A204.1 (cell line): ENCODE measurements around the gene TYROBP.
"Not testable (repeated sequence)": the region's sequence is repeated elsewhere in the genome, so short reads cannot be mapped to it uniquely, and the experiment has no call there.

Source experiments
- FAIRE-seq: peaks from 2 replicates; lab custom pipeline; 2012; peaks lifted over from hg19 to GRCh38; lab: Jason Lieb, UNC

TYROBP gene

DNA sequence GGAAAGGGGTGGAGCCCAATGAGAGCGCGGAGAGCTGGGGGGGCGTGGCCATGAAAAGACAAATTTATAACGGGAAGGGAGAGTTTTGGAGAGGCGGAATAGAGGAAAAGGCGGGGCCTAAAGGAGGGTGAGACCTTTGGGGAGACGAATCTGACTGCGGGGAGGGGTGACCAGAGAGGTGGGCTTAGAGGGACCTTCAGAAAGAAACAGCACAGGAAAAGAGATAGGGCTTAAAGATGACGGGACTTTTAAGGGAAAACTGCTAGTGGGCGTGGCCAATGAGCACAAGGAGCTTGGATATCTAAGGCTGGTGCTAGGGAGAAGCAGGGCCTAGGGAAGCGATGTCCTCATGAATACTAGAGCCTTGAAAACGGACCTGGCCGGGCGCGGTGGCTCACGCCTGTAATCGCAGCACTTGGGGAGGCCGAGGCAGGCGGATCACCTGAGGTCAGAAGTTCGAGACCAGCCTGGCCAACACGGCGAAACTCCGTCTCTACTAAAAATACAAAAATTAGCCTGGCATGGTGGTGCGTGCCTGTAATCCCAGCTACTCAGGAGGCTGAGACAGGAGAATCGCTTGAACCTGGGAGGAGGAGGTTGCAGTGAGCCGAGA is 37.9 kb downstream of the TYROBP start:
- FAIRE-seq, result not testable (repeated sequence)

DNA sequence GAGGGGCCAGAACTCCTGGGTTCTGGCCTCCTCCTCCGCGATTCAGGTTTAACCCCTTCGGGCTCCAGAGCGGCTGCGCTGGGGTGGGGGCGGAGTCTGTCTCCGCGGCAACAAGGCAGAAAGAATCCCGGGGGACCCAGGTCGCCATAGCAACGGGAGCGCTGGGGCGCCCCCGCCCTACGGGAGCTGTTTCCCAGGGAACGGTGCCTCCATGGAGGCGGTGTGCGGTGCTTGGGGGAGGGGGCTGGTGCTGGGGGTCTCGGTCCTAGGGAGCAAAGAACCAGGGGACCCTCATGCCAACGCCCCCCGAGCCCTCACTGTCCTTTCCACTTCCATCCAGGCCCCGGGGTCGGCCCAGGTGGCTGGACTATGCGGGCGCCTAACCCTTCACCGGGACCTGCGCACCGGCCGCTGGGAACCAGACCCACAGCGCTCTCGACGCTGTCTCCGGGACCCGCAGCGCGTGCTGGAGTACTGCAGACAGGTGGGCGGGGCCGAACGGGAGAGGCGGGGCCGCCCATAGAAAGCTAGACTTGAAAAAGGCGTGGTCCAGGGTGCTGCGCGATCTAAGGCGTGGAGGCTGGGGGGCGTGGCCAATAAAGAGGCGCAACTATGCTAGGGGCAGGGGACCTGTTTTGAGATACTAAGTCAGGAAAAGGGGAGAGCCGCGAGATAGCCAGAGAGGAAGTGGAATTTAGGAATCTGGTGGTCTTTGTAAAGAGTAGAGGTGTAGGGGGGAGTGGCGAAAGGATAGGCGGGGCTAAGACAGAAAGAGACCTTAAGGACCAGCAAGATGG is 38.6 kb downstream of the TYROBP start:
- FAIRE-seq, result peak; percentile 79

DNA sequence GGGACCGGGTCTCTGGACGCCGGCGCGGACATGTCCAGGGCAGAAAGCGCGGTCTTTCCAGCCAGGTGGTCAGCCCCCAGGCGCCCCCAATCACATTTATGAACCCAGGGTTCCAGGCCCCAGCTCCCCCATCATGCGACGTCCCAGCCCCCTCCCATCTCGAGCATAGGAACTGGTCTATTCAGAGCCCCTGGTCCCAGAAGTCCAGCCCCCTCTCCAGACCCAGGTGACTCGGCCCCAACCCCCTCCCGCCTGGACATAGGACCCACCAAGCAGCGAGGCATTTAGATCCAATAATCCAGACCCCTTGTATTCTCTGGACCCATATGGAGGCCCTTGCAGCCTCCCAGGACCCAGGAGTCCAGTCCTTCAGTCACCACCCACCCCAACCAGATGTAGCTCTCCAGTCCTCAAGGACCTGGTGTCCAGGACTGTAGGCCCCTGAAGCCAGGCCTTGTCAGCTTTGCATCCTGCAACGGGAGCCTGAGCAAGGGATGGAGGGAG is 39.2 kb downstream of the TYROBP start:
- no peak for FAIRE-seq

DNA sequence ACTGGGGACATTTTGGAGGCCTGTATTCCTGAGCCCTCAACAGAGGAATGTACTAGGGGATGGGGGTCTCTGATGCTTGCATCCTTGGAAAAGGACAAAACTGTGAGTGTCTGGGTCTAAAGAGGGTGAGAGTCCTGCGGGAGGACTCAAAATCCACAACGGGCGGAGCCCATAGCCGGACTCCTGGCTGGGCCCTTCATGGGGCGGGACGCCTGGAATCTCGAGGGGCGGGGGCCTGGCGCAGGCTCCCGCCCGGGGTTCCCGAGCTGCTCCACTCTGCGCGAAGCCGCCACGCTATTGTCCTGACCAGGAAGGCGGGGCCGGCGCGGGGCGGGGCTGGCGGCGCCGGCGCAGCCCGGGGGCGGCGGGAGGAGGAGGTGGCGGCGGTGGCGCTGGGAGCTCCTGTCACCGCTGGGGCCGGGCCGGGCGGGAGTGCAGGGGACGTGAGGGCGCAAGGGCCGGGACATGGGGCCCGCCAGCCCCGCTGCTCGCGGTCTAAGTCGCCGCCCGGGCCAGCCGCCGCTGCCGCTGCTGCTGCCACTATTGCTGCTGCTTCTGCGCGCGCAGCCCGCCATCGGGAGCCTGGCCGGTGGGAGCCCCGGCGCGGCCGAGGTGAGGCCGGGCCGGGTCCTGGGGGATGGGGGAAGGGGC is 39.8 kb downstream of the TYROBP start, which contains the start of gene APLP1:
Gene APLP1, plus strand, starts transcription at position 403 of the 651 bp plus-strand sequence. Its CDS starts 63 bp downstream, at position 466.
- no peak for FAIRE-seq

DNA sequence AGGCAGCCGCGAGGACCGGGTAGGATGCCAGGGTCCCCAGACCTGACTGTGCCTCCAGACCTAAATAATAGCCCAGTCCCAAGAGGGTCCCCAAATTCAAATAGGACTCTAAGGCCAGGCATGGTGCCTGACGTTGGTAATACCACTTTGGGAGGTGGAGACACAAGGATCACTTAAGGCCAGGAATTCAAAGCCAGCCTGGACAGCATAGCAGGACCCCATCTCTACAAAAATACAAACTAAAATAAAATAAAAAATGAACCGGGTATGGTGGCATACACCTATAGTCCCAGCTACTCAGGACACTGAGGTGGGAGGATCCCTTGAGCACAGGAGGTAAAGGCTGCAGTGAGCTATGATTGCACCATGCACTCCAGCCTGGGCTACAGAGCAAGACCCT is 45.1 kb downstream of the TYROBP start:
- no peak for FAIRE-seq

DNA sequence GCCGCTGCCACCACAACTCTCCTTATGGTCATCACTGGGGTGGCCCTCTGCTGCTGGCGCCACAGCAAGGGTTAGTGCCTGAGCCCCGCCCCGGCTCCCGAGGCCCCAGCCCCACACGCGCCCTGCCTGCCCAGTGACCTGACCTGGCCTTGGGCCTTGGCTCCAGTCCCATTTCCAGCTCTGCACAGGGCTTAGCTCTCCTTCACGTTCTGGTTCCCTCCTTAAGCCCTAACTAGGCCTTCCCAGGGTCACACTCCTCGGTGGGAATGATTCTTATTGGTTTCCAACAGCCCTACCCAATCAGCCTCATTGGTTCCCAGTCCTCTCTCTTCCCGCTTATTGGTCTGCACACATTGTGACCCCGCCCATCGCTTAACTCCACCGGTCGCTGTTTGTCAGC is 45.6 kb downstream of the TYROBP start:
- no peak for FAIRE-seq

DNA sequence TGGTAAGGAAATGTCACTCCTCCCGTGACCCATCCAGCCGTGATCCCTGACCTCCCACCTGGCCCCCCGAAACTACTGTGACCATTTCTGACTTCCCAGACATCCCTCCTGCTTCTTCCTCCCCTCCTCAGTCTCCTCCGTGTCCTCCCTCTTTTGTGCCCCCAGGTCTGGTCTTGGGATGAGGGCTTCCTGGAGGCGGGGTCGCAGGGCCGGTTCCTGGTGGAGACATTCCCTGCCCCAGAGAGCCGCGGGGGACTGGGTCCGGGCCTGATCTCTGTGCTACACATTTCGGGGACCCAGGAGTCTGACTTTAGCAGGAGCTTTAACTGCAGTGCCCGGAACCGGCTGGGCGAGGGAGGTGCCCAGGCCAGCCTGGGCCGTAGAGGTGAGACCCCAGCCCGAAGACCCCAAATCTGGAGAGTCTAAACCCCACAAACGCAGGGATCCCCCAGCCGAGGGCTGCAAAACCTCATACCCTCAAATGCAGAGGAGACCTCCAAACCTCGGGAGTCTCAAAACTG is 46.4 kb downstream of the TYROBP start:
- no peak for FAIRE-seq

DNA sequence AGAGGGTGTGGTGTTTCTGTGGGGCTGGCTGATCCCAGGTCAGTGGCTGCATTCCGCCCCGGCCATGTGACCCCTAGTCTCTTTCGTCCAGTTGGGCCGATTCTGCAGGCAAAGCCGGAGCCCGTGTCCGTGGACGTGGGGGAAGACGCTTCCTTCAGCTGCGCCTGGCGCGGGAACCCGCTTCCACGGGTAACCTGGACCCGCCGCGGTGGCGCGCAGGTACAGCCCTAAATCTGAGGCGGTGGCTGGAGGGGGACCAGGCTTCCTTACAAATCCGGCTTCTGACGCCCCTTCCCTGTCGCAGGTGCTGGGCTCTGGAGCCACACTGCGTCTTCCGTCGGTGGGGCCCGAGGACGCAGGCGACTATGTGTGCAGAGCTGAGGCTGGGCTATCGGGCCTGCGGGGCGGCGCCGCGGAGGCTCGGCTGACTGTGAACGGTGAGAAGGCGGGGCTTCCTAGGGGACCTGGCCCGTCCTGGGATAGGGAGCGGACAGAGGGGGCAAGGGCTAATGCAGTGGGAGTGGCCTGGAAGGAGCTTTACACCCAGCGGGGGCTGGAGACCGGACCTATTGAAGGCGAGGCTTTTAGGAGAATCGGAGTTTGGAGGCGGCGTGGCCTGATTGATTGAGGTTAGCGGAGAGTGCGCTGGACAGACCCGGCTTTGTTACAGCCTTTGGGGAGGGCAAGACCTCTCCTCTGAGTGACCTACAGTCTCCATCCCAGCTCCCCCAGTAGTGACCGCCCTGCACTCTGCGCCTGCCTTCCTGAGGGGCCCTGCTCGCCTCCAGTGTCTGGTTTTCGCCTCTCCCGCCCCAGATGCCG is 47.1 kb downstream of the TYROBP start:
- FAIRE-seq, result no peak

DNA sequence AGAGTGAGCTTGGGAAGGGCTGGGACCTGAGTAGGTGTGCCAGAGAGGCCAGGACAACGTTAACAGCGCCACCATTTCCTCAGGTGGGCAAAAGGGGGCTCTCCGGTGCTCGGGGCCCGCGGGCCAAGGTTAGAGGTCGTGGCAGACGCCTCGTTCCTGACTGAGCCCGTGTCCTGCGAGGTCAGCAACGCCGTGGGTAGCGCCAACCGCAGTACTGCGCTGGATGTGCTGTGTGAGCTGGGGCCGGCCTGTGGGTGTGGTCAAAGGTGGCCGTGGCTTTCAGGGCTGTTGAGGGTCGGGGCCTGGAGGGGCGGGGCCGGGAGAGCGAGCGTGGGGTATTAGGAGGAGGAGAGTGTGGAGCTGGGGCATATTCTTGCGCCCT is 47.7 kb downstream of the TYROBP start:
- FAIRE-seq, result no peak

DNA sequence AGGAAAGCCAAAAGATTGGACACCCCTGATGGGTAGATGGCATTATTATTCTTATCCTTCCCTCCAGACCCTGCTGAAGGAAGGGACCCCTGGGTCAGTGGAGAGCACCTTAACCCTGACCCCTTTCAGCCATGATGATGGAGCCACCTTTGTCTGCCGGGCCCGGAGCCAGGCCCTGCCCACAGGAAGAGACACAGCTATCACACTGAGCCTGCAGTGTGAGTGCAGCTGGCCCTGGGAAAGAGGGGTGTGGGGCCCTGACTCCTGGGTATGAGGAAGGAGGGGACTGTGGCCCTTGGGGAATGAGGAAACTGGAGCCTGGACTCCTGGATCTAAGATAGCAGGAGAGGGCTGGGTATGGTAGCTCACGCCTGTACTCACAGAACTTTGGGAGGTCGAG is 48.7 kb downstream of the TYROBP start:
- FAIRE-seq, result no peak

DNA sequence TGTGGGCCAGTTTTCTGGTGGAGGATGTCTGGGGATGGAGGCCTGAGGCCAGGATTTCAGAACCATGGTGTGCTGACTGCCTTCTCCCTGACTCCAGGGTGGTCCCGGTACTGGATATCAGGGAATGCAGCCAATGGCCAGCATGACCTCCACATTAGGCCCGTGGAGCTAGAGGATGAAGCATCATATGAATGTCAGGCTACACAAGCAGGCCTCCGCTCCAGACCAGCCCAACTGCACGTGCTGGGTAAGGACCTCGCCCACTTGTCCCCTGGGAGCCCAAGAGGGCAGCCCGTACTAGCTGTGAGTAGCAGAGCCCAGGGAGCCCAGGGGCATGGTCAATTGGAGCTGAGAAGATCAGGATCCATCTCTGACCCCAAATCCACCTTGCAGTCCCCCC is 49.8 kb downstream of the TYROBP start:
- no peak for FAIRE-seq

DNA sequence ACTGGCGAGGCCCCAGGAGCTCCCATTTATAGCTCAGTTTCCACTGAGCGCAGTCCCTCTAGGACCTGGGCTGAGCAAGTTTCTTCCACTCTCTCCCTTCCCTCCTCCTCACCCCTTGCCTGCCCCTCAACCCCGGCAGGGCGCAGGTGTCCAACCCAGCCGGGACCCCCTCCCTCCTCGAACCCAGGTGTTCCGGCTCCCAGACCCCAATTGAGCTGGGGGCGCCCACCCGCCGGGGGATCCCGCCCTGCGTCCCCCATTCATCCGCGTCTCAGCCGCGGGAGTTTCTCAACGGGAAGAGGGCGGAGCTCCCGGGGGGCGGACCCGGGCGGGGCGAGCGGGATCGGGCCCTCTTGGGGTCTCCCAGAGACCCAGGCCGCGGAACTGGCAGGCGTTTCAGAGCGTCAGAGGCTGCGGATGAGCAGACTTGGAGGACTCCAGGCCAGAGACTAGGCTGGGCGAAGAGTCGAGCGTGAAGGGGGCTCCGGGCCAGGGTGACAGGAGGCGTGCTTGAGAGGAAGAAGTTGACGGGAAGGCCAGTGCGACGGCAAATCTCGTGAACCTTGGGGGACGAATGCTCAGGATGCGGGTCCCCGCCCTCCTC is 51.4 kb downstream of the TYROBP start, which contains the start of gene KIRREL2:
Gene KIRREL2, plus strand, starts transcription at position 366 of the 604 bp plus-strand sequence. Its CDS starts 209 bp downstream, at position 575.
- FAIRE-seq, result no peak
